ENCODE results near the gene KMT2D. TPM values are rescaled to one million over a fixed set of nuclear protein-coding genes. Genes with fewer than 3 reads are reported as not detected.

KMT2D gene
- total and polyA plus RNA-seq, 2 of the 8 experiments (the other 6 are each of a cell fraction or from before 2014, with no cell fraction given): 9.1 to 86.3 TPM

- Histone ChIP-seq H2BK120ac (replicated peaks; ENCODE audit: low read depth, low read length) (no peak overlapping the region), H2BK12ac (ENCODE audit: low read depth, low read length) (no peak overlapping the region), H3K9ac (replicated peaks in 1 of 4; ENCODE audit: extremely low read depth in 1 of 4, low read depth in 3 of 4, low read length in 3 of 4) (no peak overlapping the region), H4K5ac (ENCODE audit: insufficient read length, low read depth, low read length) (no peak overlapping the region), H4K8ac (ENCODE audit: extremely low read depth, insufficient read depth, low read length) (no peak overlapping the region; the same call in 1 of the 2 replicates), H3K36me3 (ENCODE audit: control insufficient read depth in 2 of 4, insufficient read depth in 4 of 4, low read length in 3 of 4) (peaks cover 37 to 81% (median 72%) of the 10 kb centered on the region in 4 experiments; a peak in 7 of 8 replicates), H3K23me2 (ENCODE audit: low read depth, low read length) (no peaks in the 10 kb centered on the region), H2BK15ac (ENCODE audit: low read length) (no peak overlapping the region), H2AFZ (ENCODE audit: low read length) (no peak overlapping the region), H3K79me1 (ENCODE audit: low read depth, low read length) (no peaks in the 10 kb centered on the region; the same call in 1 of the 2 replicates), H3K14ac (ENCODE audit: insufficient read length) (no peak overlapping the region), H3K4ac (replicated peaks; ENCODE audit: insufficient read length, low read depth, low read length) (no peak overlapping the region), H4K91ac (replicated peaks; ENCODE audit: insufficient read length, low read length) (no peak overlapping the region), H3K9me3 (ENCODE audit: insufficient read depth in 2 of 2, low read depth in 1 of 2, low read length in 1 of 2) (no peaks in the 10 kb centered on the region), H4K20me1 (replicated peaks in 1 of 2; ENCODE audit: control insufficient read depth in 1 of 2, insufficient read depth in 2 of 2, low read length in 2 of 2) (peaks cover 6 to 10% of the 10 kb centered on the region in 2 experiments), H3K18ac (ENCODE audit: extremely low read depth, low read length) (no peak overlapping the region), H2BK20ac (ENCODE audit: low read length) (no peak overlapping the region), H3K27me3 (replicated peaks in 1 of 4; ENCODE audit: control insufficient read depth in 3 of 4, extremely low read depth in 1 of 4, insufficient read depth in 3 of 4, low read length in 3 of 4) (no peaks in the 10 kb centered on the region), H3K79me2 (ENCODE audit: control insufficient read depth in 1 of 2, insufficient read depth in 2 of 2, low read length in 2 of 2) (no peaks in the 10 kb centered on the region), H3K4me3 (ENCODE audit: extremely low read depth in 1 of 4, insufficient read depth in 2 of 4, low read depth in 3 of 4, low read length in 4 of 4) (no peak overlapping the region), H3K4me1 (replicated peaks in 1 of 4; ENCODE audit: control insufficient read depth in 3 of 4, insufficient read depth in 4 of 4, low read length in 3 of 4) (no peaks in the 10 kb centered on the region), H3K27ac (ENCODE audit: low read depth, low read length) (no peak overlapping the region), H3K23ac (ENCODE audit: insufficient read length) (no peak overlapping the region), H2AK5ac (ENCODE audit: low read depth, low read length) (no peak overlapping the region), H2BK5ac (ENCODE audit: low read depth, low read length) (no peak overlapping the region), H3K56ac (replicated peaks; ENCODE audit: insufficient read length, low read depth, low read length) (no peak overlapping the region), H3K4me2 (ENCODE audit: insufficient read depth in 1 of 2, low read depth in 2 of 2, low read length in 2 of 2) (no peak overlapping the region)
- POLR2A ChIA-PET (ENCODE audit: partially characterized antibody): interaction anchor here (0.6 to 22.2 kb wide), 3 partner anchors 14 to 113 kb away, joined by 3 to 339 read pairs (median 3); no protein-coding TSS in a partner anchor
- FAIRE-seq (no peak), DNase-seq (ENCODE audit: low read depth in 1 of 2, low spot score in 2 of 2) (no peak)
- WGBS, 2 experiments (ENCODE audit: extremely low coverage in 1 of 2, insufficient coverage in 1 of 2, insufficient read length in 1 of 2, insufficient replicate concordance in 2 of 2, low coverage in 1 of 2, low lambda C conversion rate in 2 of 2, missing lambda C conversion rate in 1 of 2): 93% methylated on average over 22 of the region's 26 CpGs; no CpG with 5 or more reads in 1 of the 2 experiments
- CTCF ChIA-PET (ENCODE audit: partially characterized antibody): interaction anchor here (1.1 to 4.9 kb wide), 3 partner anchors 18 to 88 kb away, joined by 3 to 43 read pairs (median 5); no protein-coding TSS in a partner anchor
- TF ChIP-seq KDM4A (IDR thresholded peaks at IDR 0.05; ENCODE audit: low read depth, low read length, severe bottlenecking) (no peak), ATF2 (IDR thresholded peaks at IDR 0.05; ENCODE audit: low read length) (no peak), RAD21 (IDR thresholded peaks at IDR 0.05 in 1 of 2, conservative IDR thresholded peaks at IDR 0.05 in 1 of 2; ENCODE audit: low read depth in 2 of 2, low read length in 2 of 2) (no peak), YY1 (IDR thresholded peaks at IDR 0.05; ENCODE audit: low read depth, low read length) (no peak), KDM5A (IDR thresholded peaks at IDR 0.05; ENCODE audit: low read length) (no peak), GTF2F1 (IDR thresholded peaks at IDR 0.05; ENCODE audit: borderline replicate concordance, low read depth, low read length) (no peak), TAF1 (IDR thresholded peaks at IDR 0.05; ENCODE audit: low read depth, low read length) (no peak), MAX (IDR thresholded peaks at IDR 0.05) (no peak), BRCA1 (IDR thresholded peaks at IDR 0.05; ENCODE audit: low read depth, low read length) (no peak)
Measured at GRCh38 chr12:49026678-49027480, 33.7 kb downstream of the KMT2D start.

Data from H1 (cell line).